ENCODE results near the gene SLAIN1. TPM values are rescaled to one million over a fixed set of nuclear protein-coding genes. Genes with fewer than 3 reads are reported as not detected.

The SLAIN1 gene
- polyA plus RNA-seq, 4 donors: 11.2 to 24.5 (median 19.8) TPM

GRCh38 chr13:77703408-77703807, 5.9 kb downstream of the SLAIN1 start:
- DNase-seq (ENCODE audit: low read depth in 4 of 4, low spot score in 3 of 4): no peak

GRCh38 chr13:77714119-77714755, 16.8 kb downstream of the SLAIN1 start:
- DNase-seq (ENCODE audit: low read depth in 4 of 4, low spot score in 3 of 4): no peak

- no peak for DNase-seq (ENCODE audit: low read depth in 4 of 4, low spot score in 3 of 4)
Observed at GRCh38 chr13:77715233-77715891, 17.9 kb downstream of the SLAIN1 start.

GRCh38 chr13:77716692-77717091, 19.2 kb downstream of the SLAIN1 start:
- DNase-seq (ENCODE audit: low read depth in 4 of 4, low spot score in 3 of 4): no peak

GRCh38 chr13:77717508-77717907, 20.0 kb downstream of the SLAIN1 start:
- no peak for DNase-seq (ENCODE audit: low read depth in 4 of 4, low spot score in 3 of 4)

GRCh38 chr13:77719128-77719527, 21.6 kb downstream of the SLAIN1 start:
- no peak for DNase-seq (ENCODE audit: low read depth in 4 of 4, low spot score in 3 of 4)

GRCh38 chr13:77720988-77721387, 23.5 kb downstream of the SLAIN1 start:
- no peak for DNase-seq (ENCODE audit: low read depth in 4 of 4, low spot score in 3 of 4)

GRCh38 chr13:77724092-77724491, 26.6 kb downstream of the SLAIN1 start:
- no peak for DNase-seq (ENCODE audit: low read depth in 4 of 4, low spot score in 3 of 4)

GRCh38 chr13:77725071-77725470, 27.6 kb downstream of the SLAIN1 start:
- DNase-seq (ENCODE audit: low read depth in 4 of 4, low spot score in 3 of 4): peak in 1 of 4 donors; percentile 7

GRCh38 chr13:77728265-77729125, 31.0 kb downstream of the SLAIN1 start:
- DNase-seq (ENCODE audit: low read depth in 4 of 4, low spot score in 3 of 4): no peak

GRCh38 chr13:77729502-77730221, 32.2 kb downstream of the SLAIN1 start:
- no peak for DNase-seq (ENCODE audit: low read depth in 4 of 4, low spot score in 3 of 4)

- no peak for DNase-seq (ENCODE audit: low read depth in 4 of 4, low spot score in 3 of 4)
Observed at GRCh38 chr13:77730572-77730971, 33.1 kb downstream of the SLAIN1 start.

- DNase-seq (ENCODE audit: low read depth in 4 of 4, low spot score in 3 of 4): no peak
Observed at GRCh38 chr13:77732287-77732686, 34.8 kb downstream of the SLAIN1 start.

GRCh38 chr13:77733674-77734073, 36.2 kb downstream of the SLAIN1 start:
- DNase-seq (ENCODE audit: low read depth in 4 of 4, low spot score in 3 of 4): no peak

GRCh38 chr13:77737583-77738200, 40.2 kb downstream of the SLAIN1 start:
- no peak for DNase-seq (ENCODE audit: low read depth in 4 of 4, low spot score in 3 of 4)

GRCh38 chr13:77740097-77740735, 42.7 kb downstream of the SLAIN1 start:
- DNase-seq (ENCODE audit: low read depth in 4 of 4, low spot score in 3 of 4): no peak

- no peak for DNase-seq (ENCODE audit: low read depth in 4 of 4, low spot score in 3 of 4)
Observed at GRCh38 chr13:77740931-77741596, 43.6 kb downstream of the SLAIN1 start.

- DNase-seq (ENCODE audit: low read depth in 4 of 4, low spot score in 3 of 4): no peak
Observed at GRCh38 chr13:77741597-77741972, 44.1 kb downstream of the SLAIN1 start.

GRCh38 chr13:77742801-77743200, 45.3 kb downstream of the SLAIN1 start:
- DNase-seq (ENCODE audit: low read depth in 4 of 4, low spot score in 3 of 4): no peak

Measured in left renal pelvis (tissue), 4 donors.